K562 (cell line): ENCODE measurements around the gene RNF20. TPM values are rescaled to one million over a fixed set of nuclear protein-coding genes. Genes with fewer than 3 reads are reported as not detected.
A peak's percentile ranks its signal among the peaks of the same experiment; 100 is the strongest.
"Not testable (repeated sequence)": the region's sequence is repeated elsewhere in the genome, so short reads cannot be mapped to it uniquely, and the experiment has no call there.

Source experiments
- ATAC-seq: fragments of 200-7000 bp; cut with Tn5 transposase; 3 replicates; pipeline ENCODE4 v1.9.1; 2020; ENCODE audit warnings: moderate library complexity
- BruUV-seq: library from RNA; stranded (reverse); fragments of 400-500 nt; replicated peaks from 2 replicates; lab custom pipeline; 2021; lab: Mats Ljungman, UMichigan
- CTCF ChIA-PET: fragments of 300-600 bp; formaldehyde crosslinking; extraction: SDS; loops from one replicate; lab custom pipeline; 2021; ENCODE audit warnings: low intra/inter-chr PET ratio; lab: Yijun Ruan, JAX
- POLR2A ChIA-PET: fragments of 300-600, 350-650 bp; sonication (Branson Sonifier 250); formaldehyde crosslinking; extraction: SDS; loops from one replicate; lab custom pipeline; 2021; ENCODE audit warnings: antibody characterized with exemption, inconsistent platforms; lab: Yijun Ruan, JAX
- DNase-seq, 4 experiments: peaks; one replicate each; pipeline versions ENCODE4 v3.0.0 to v3.0.0-alpha.2; 2011 to 2018; ENCODE audit warnings: low spot score in 3 of 4, mixed read lengths in 3 of 4; ENCODE audit errors: extremely low read depth in 1 of 4
- FAIRE-seq: peaks from 2 replicates; lab custom pipeline; 2011; peaks lifted over from hg19 to GRCh38; lab: Jason Lieb, UNC
- H2AFZ ChIP-seq: 2 replicates; pipeline ENCODE4 v1.6.0; 2011; ENCODE audit warnings: low read depth, low read length, control low read depth, inconsistent platforms
- H3K27ac ChIP-seq: fragments of 200-600 bp; 3 replicates; pipeline ENCODE4 v1.8.0; 2011; ENCODE audit warnings: low read depth, mild to moderate bottlenecking, control low read depth, inconsistent platforms, low read length, moderate library complexity, mixed read lengths; ENCODE audit errors: extremely low read depth
- H3K27me3 ChIP-seq, 2 experiments: fragments of 300-600 bp in 1 of 2; 2 replicates in 1 of 2; 3 replicates in 1 of 2; pipeline versions ENCODE4 v1.6.0 to v1.8.0; 2011; ENCODE audit warnings: inconsistent platforms in 2 of 2, low read length in 2 of 2, mild to moderate bottlenecking in 1 of 2, mixed read lengths in 1 of 2, moderate library complexity in 1 of 2; ENCODE audit not compliant: control insufficient read depth in 2 of 2, insufficient read depth in 2 of 2
- H3K36me3 ChIP-seq: fragments of 300-600 bp; 3 replicates; pipeline ENCODE4 v1.8.0; 2011; ENCODE audit warnings: mild to moderate bottlenecking, low read length, inconsistent platforms; ENCODE audit not compliant: control insufficient read depth, insufficient read depth
- H3K4me1 ChIP-seq, 2 experiments: fragments of 200-600 bp in 1 of 2; replicated peaks in 1 of 2; 2 replicates in 1 of 2; 3 replicates in 1 of 2; pipeline versions ENCODE4 v1.5.1 to v1.8.0; 2011; ENCODE audit warnings: inconsistent platforms in 2 of 2, low read length in 2 of 2, mild to moderate bottlenecking in 1 of 2, mixed read lengths in 1 of 2, moderate library complexity in 1 of 2; ENCODE audit not compliant: control insufficient read depth in 2 of 2, insufficient read depth in 2 of 2
- H3K4me2 ChIP-seq: 2 replicates; pipeline ENCODE4 v1.6.1; 2011; ENCODE audit warnings: low read length, control low read depth, inconsistent platforms, mixed read lengths; ENCODE audit not compliant: insufficient read depth
- H3K4me3 ChIP-seq: fragments of 200-600 bp; sonication (generic), shearing (Covaris generic); 2 replicates; pipeline ENCODE4 v1.5.1; 2016; ENCODE audit warnings: control low read depth, inconsistent platforms
- H3K79me2 ChIP-seq: fragments of 200-600 bp; 3 replicates; pipeline ENCODE4 v1.8.0; 2011; ENCODE audit warnings: low read length, inconsistent platforms; ENCODE audit not compliant: control insufficient read depth, insufficient read depth
- H3K9ac ChIP-seq, 2 experiments: 2 replicates each; pipeline versions ENCODE4 v1.6.0 to v1.6.1; 2011; ENCODE audit warnings: low read depth in 2 of 2, low read length in 2 of 2, control low read depth in 1 of 2, inconsistent platforms in 1 of 2, mild to moderate bottlenecking in 1 of 2, mixed read lengths in 1 of 2; ENCODE audit not compliant: insufficient read depth in 1 of 2
- H3K9me1 ChIP-seq: one replicate; pipeline ENCODE4 v1.6.0; 2011; ENCODE audit warnings: inconsistent platforms, mild to moderate bottlenecking, low read length, moderate library complexity; ENCODE audit not compliant: control insufficient read depth, insufficient read depth
- H3K9me3 ChIP-seq: replicated peaks from 2 replicates; pipeline ENCODE4 v1.5.1; 2011; ENCODE audit warnings: low read depth, low read length, inconsistent platforms; ENCODE audit not compliant: control insufficient read depth, insufficient read depth
- H4K20me1 ChIP-seq: replicated peaks from 2 replicates; pipeline ENCODE4 v1.6.1; 2011; ENCODE audit warnings: low read length, inconsistent platforms, mixed read lengths; ENCODE audit not compliant: control insufficient read depth, insufficient read depth
- MBD1 ChIP-seq: fragments of 250-450 bp; sonication (Bioruptor Pico); IDR thresholded peaks from 2 replicates; pipeline ENCODE4 v1.8.0; 2022; ENCODE audit warnings: inconsistent platforms
- ZNF146 ChIP-seq: IDR thresholded peaks from one replicate; pipeline ENCODE4 v1.6.1; 2018; ENCODE audit warnings: missing compliant biosample characterization; ENCODE audit not compliant: unreplicated experiment
- ZNF311 ChIP-seq: fragments of 250-450 bp; sonication (Bioruptor Pico); IDR thresholded peaks from 2 replicates; pipeline ENCODE4 v1.4.0; 2020; ENCODE audit warnings: mild to moderate bottlenecking, moderate library complexity
- WGBS: fragments of 100-300 bp; shearing (Covaris generic); methylation state at CpG from one replicate; pipeline ENCODE4 v1.1.6; 2016; ENCODE audit warnings: low coverage, mixed read lengths; ENCODE audit not compliant: insufficient coverage; ENCODE audit errors: missing lambda C conversion rate; 5-methylcytosine and 5-hydroxymethylcytosine counted together
- in situ Hi-C: fragments of 300-500 bp; cut with MboI; formaldehyde crosslinking; loops from 4 replicates; pipeline ENCODE4 v1.15.0; 2018; ENCODE audit warnings: inconsistent platforms, mixed read lengths
- intact Hi-C: fragments of 100-400 bp; cut with micrococcal nuclease; formaldehyde crosslinking; loops from 2 replicates; pipeline ENCODE4 v1.14.2; 2022
- polyA plus RNA-seq, 8 experiments: library from polyadenylated mRNA; depleted of rRNA in 4 of 8; stranded (reverse) in 5 of 8; unstranded in 3 of 8; fragments of >200 nt; fragmentation: Nextera tagmentation in 2 of 8; fragmentation: Illumina TruSeq in 1 of 8; extraction: Ambion mirVana in 2 of 8; extraction: Trizol in 1 of 8; gene quantifications; 2 replicates each; pipeline versions ENCODE4 v1.2.1 to v1.2.3, GENCODE V29; 2011 to 2014; ENCODE audit warnings: inconsistent platforms in 1 of 8, missing spikeins in 1 of 8
- total RNA-seq, 7 experiments: library from RNA; depleted of rRNA in 6 of 7; stranded (reverse); fragments of >200 nt in 6 of 7; fragmentation: Illumina TruSeq in 2 of 7; extraction: Trizol in 2 of 7; gene quantifications; 2 replicates each; pipeline versions ENCODE4 v1.2.1 to v1.2.3, GENCODE V29; 2011 to 2021; ENCODE audit warnings: low replicate concordance in 1 of 7
- TF ChIP-seq, protein P1 (sequence below): IDR thresholded peaks from 2 replicates; pipeline ENCODE4 v1.6.1; 2011; ENCODE audit not compliant: insufficient read length; ENCODE audit errors: extremely low read depth

The RNF20 gene
- total and polyA plus RNA-seq, 9 of the 15 experiments (the other 6 are each of a cell fraction or from before 2014, with no cell fraction given) = 5.5 to 25.0 (median 22.1) TPM

DNA sequence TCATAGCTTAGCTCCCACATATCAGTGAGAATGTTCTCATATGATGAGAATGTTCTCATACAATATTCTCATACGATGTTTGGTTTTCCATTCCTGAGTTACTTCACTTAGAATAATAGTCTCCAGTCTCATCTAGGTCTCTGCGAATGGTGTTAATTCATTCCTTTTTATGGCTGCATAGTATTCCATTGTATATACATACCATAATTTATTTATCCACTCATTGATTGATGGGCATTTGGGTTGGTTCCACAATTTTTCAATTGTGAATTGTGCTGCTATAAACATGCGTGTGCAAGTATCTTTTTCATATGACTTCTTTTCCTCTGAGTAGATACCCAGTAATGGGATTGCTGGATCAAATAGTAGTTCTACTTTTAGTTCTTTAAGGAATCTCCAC, 15.2 kb upstream of the RNF20 start:
- not testable (repeated sequence) for H3K9ac ChIP-seq, ATAC-seq, H3K4me2 ChIP-seq, H3K4me1 ChIP-seq, H3K4me3 ChIP-seq, H3K9me1 ChIP-seq, H4K20me1 ChIP-seq, BruUV-seq
- TF ChIP-seq ZNF146 (CRISPR knock-in tag) = peak; percentile 15
- TF ChIP-seq, all 486 proteins: peak for 1; not testable (repeated sequence) for 485
- H3K79me2 ChIP-seq, H3K9me3 ChIP-seq, H2AFZ ChIP-seq, H3K36me3 ChIP-seq, in situ Hi-C loops, FAIRE-seq, CTCF ChIA-PET, H3K27me3 ChIP-seq, DNase-seq, H3K27ac ChIP-seq, intact Hi-C loops: not testable (repeated sequence)
- 18% methylated on average over 3 of the region's 3 CpGs for WGBS
- POLR2A ChIA-PET = interaction anchor here (1.1 kb wide), 1 partner anchor 11 kb away, joined by 4 read pairs; no protein-coding TSS in a partner anchor

- CTCF ChIA-PET = no interaction called here
- Histone ChIP-seq H3K27me3 (peaks cover 0 to 13% of the 10 kb centered on the region in 2 experiments; a peak in 1 of 5 replicates), H3K9me1 (no peaks in the 10 kb centered on the region), H2AFZ (peak overlapping the region; percentile 56; the same call in 1 of the 2 replicates), H3K9me3 (no peaks in the 10 kb centered on the region), H3K9ac (no peak overlapping the region), H3K4me3 (no peak overlapping the region), H3K4me2 (no peak overlapping the region), H3K4me1 (no peaks in the 10 kb centered on the region; a peak in 1 of 5 replicates), H3K36me3 (no peaks in the 10 kb centered on the region), H3K79me2 (no peaks in the 10 kb centered on the region), H3K27ac (no peak overlapping the region), H4K20me1 (no peaks in the 10 kb centered on the region)
- 28% methylated on average over 6 of the region's 6 CpGs for WGBS
- POLR2A ChIA-PET = interaction anchor here (1.3 kb wide), 1 partner anchor 10 kb away, joined by 6 read pairs; the partner anchor contains the start of gene RNF20
- DNase-seq = no peak
- BruUV-seq = no TSS peak
- TF ChIP-seq, protein P1, sequence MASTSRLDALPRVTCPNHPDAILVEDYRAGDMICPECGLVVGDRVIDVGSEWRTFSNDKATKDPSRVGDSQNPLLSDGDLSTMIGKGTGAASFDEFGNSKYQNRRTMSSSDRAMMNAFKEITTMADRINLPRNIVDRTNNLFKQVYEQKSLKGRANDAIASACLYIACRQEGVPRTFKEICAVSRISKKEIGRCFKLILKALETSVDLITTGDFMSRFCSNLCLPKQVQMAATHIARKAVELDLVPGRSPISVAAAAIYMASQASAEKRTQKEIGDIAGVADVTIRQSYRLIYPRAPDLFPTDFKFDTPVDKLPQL = no peak
- no peak for TF ChIP-seq ZNF311 (CRISPR knock-in tag)
- no peak for TF ChIP-seq MBD1
- intact Hi-C loops (no loop called here), in situ Hi-C loops (no loop called here)
- no peak for ATAC-seq
- no peak for FAIRE-seq
Measured at GRCh38 chr9:101524371-101524770, 9.3 kb upstream of the RNF20 start.
